ENCODE results near the gene NPFFR1. TPM values are rescaled to one million over a fixed set of nuclear protein-coding genes. Genes with fewer than 3 reads are reported as not detected.

Gene NPFFR1, protein sequence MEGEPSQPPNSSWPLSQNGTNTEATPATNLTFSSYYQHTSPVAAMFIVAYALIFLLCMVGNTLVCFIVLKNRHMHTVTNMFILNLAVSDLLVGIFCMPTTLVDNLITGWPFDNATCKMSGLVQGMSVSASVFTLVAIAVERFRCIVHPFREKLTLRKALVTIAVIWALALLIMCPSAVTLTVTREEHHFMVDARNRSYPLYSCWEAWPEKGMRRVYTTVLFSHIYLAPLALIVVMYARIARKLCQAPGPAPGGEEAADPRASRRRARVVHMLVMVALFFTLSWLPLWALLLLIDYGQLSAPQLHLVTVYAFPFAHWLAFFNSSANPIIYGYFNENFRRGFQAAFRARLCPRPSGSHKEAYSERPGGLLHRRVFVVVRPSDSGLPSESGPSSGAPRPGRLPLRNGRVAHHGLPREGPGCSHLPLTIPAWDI
- not detected in 2 replicates for total RNA-seq

DNA sequence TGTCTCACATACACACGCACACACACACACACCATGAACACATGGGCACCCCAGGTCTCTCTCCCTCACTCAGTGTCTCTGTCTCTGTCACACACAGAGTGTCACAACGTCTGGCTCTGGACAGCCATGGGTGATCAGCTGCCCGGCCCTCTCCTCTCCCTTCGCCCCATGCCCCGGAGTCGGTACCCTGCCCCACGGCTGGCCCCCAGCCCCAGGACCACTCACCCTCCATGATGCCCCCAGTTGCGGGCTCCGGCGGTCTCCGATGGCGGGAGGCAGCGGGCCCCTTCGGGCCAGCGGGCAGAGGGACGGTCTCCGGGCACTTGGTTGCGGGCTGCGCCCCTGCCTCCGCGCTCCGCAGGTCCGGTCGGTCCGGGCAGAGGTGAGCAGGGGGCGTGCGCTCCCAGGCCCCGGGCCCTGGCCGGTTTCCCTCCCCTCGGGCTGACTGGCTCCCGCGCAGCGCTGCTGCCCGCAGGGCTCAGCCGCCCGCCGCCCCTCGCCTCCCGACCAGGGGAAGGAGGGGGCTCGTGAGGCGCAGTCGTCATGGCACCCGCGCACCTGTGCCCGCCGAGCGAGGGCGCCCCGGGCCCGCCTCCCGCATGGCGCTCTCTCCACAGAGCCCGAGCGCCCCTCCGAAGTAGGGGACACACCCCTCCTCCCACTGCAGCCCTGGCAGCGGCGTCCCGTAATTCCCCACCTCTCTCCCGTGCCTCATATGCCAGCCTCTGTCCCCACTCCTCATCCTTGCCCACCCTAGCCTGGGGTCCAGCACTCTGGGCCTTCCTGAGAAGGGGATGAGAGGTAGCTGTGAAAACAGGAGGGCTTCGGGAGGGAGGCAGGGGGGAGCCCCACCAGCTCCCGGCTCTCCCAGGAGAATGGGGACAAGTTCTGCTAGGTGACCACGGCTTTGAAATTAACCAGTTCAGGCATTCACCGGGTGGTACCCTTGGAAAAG lies at the start of gene NPFFR1:
Gene NPFFR1 (minus strand): TSS at position 560 of the 955 bp plus-strand sequence. CDS start 328 bp downstream, at position 232.

DNA sequence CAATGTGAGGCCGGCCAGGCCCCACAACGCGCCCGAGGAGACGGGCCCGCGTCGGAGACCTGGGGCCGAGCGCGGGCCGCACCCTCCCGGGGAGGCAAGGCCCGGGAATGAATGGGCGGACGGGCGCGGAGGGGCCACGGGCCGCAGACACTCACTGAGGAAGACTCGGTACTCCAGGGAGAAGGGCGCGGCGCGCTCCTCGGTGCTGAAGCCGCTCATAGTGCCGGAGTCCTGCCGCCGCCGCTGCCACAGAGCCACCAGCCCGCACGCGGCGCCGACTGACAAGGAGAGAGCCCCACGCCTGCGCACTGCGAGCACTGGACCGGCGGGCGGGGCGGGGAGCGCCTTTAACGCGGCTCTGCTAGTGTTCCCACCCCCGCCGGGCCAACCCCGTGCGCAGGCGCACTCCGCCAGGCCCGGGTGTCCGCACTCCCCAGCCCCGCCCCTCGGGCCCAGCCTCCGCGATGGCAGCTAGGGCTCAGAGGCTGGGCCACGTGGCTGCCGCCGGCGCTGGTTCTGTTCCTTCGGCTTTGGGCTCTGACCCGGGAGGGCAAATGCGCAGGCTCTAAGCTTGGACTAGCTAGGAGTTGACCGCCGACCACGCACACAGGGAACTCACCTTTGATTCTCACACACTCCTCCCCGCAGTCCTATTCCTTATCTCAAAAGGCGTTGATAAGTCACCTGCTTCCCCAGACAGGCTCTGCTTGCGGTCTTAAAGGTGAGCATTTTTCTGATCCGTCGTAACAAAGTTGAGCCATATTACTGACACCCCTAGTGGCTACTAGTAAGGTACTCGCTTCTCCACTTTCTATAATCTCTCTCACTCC lies 50.5 kb downstream of the NPFFR1 start, which contains the start of gene PPA1:
Gene PPA1 (minus strand): TSS at position 321 of the 830 bp plus-strand sequence. CDS start 102 bp downstream, at position 219.

Other genes with a start within 250 kb of the NPFFR1 start
- gene MACROH2A2, start 231.2 kb downstream of the NPFFR1 start, total RNA-seq = 0.65 and 1.4 TPM in 2 replicates
- gene AIFM2, start 151.2 kb downstream of the NPFFR1 start, total RNA-seq = 2.9 and 6.7 TPM in 2 replicates
- gene TYSND1, start 137.3 kb downstream of the NPFFR1 start, total RNA-seq = 9.7 and 10.5 TPM in 2 replicates
- 142 and 182 TPM in 2 replicates for gene SAR1A, start 113.5 kb downstream of the NPFFR1 start, total RNA-seq
- 283 and 334 TPM in 2 replicates for gene PPA1, start 50.6 kb downstream of the NPFFR1 start, total RNA-seq
- gene LRRC20, start 98.6 kb upstream of the NPFFR1 start, total RNA-seq = 7.1 and 10.1 TPM in 2 replicates
- gene EIF4EBP2, start 120.1 kb upstream of the NPFFR1 start, total RNA-seq = 14.4 and 15.3 TPM in 2 replicates
- not detected in 2 replicates for gene NODAL, start 157.7 kb upstream of the NPFFR1 start, total RNA-seq
- gene PALD1, start 194.8 kb upstream of the NPFFR1 start, total RNA-seq = 5.2 and 8.1 TPM in 2 replicates

All from epithelial cell of umbilical artery (primary cell).